Breast epithelium (tissue), 4 donors: Measurements from ENCODE around the gene GREM1. TPM values are rescaled to one million over a fixed set of nuclear protein-coding genes. Genes with fewer than 3 reads are reported as not detected.

ENCODE experiments used
- DNase-seq, 2 donors: peaks; one replicate each; pipeline ENCODE4 v3.0.0-alpha.2; 2019; ENCODE audit warnings: low spot score in 2 of 2
- H3K27ac ChIP-seq, 2 donors: fragments of 200-600 bp; sonication (generic) in 1 of 2; one replicate each; pipeline ENCODE4 v1.5.1; 2016 to 2019; ENCODE audit warnings: mild to moderate bottlenecking in 1 of 2
- H3K27me3 ChIP-seq, 2 donors: fragments of 200-600 bp; sonication (generic) in 1 of 2; one replicate each; pipeline versions ENCODE4 v1.5.1 to v1.6.0; 2017 to 2019; ENCODE audit warnings: control low read depth in 1 of 2, mild to moderate bottlenecking in 1 of 2
- H3K36me3 ChIP-seq: fragments of 200-600 bp; one replicate; pipeline ENCODE4 v1.5.1; 2019
- H3K4me1 ChIP-seq, 2 donors: fragments of 200-600 bp; sonication (generic); one replicate each; pipeline ENCODE4 v1.5.1; 2016 to 2019; ENCODE audit warnings: control low read depth in 1 of 2
- H3K4me3 ChIP-seq, 3 donors: fragments of 200-600 bp; sonication (generic); 1 replicate in 2 of 3; 2 replicates in 1 of 3; pipeline ENCODE4 v1.5.1; 2016 to 2019; ENCODE audit warnings: mild to moderate bottlenecking in 3 of 3, moderate library complexity in 2 of 3
- H3K9me3 ChIP-seq, 2 donors: fragments of 200-600 bp; sonication (generic) in 1 of 2; one replicate each; pipeline ENCODE4 v1.5.1; 2016 to 2019; ENCODE audit warnings: control low read depth in 1 of 2
- CTCF ChIP-seq, 3 donors: fragments of 450-650 bp; IDR thresholded peaks; one replicate each; pipeline ENCODE4 v1.5.1; 2016 to 2017; ENCODE audit warnings: antibody characterized with exemption in 3 of 3, mild to moderate bottlenecking in 3 of 3, moderate library complexity in 3 of 3
- POLR2A ChIP-seq: fragments of 450-650 bp; IDR thresholded peaks from one replicate; pipeline ENCODE4 v1.6.1; 2016; ENCODE audit warnings: antibody characterized with exemption, mild to moderate bottlenecking, moderate library complexity
- POLR2AphosphoS5 ChIP-seq, 3 donors: sonication (generic); formaldehyde crosslinking; IDR thresholded peaks; one replicate each; pipeline ENCODE4 v1.6.1; 2017; ENCODE audit warnings: antibody characterized with exemption in 3 of 3
- intact Hi-C: fragments of 100-400 bp; cut with DNase I; formaldehyde crosslinking; loops from one replicate; pipeline ENCODE4 v1.15.1; 2023; ENCODE audit warnings: low total_unique reads
- total RNA-seq, 3 donors: library from RNA; depleted of rRNA; stranded (reverse); fragments of >200 nt; gene quantifications; one replicate each; pipeline ENCODE4 v1.1.0, GENCODE V29; 2016

Gene GREM1
- total RNA-seq, 3 donors from 2014 or later = 1.4 to 21.3 (median 2.5) TPM

- H3K27me3 ChIP-seq = no peaks in the 10 kb centered on the region
- H3K9me3 ChIP-seq = no peaks in the 10 kb centered on the region
- H3K4me3 ChIP-seq = no peak overlapping the region
- DNase-seq = no peak
- TF ChIP-seq CTCF (IDR thresholded peaks at IDR 0.05) = no peak
- TF ChIP-seq POLR2AphosphoS5 (IDR thresholded peaks at IDR 0.05) = no peak
- TF ChIP-seq POLR2A = no peak
- intact Hi-C loops = no loop called here
- H3K36me3 ChIP-seq = no peaks in the 10 kb centered on the region
- H3K27ac ChIP-seq = no peak overlapping the region
- H3K4me1 ChIP-seq = no peaks in the 10 kb centered on the region
These were observed 39.6 kb downstream of the GREM1 start for GRCh38 chr15:32757426-32757825.

- DNase-seq = no peak
- Histone ChIP-seq H3K36me3 (no peaks in the 10 kb centered on the region), H3K4me1 (no peaks in the 10 kb centered on the region), H3K9me3 (no peaks in the 10 kb centered on the region), H3K27ac (no peak overlapping the region), H3K27me3 (no peaks in the 10 kb centered on the region), H3K4me3 (no peak overlapping the region)
- TF ChIP-seq POLR2A (no peak), POLR2AphosphoS5 (IDR thresholded peaks at IDR 0.05) (no peak), CTCF (IDR thresholded peaks at IDR 0.05) (no peak)
- intact Hi-C loops = no loop called here
These were observed 45.5 kb downstream of the GREM1 start for GRCh38 chr15:32763295-32763694.

- Histone ChIP-seq H3K9me3 (no peaks in the 10 kb centered on the region), H3K27ac (no peak overlapping the region), H3K36me3 (no peaks in the 10 kb centered on the region), H3K27me3 (no peaks in the 10 kb centered on the region), H3K4me1 (no peaks in the 10 kb centered on the region), H3K4me3 (no peak overlapping the region)
- no peak for DNase-seq
- intact Hi-C loops = no loop called here
- no peak for TF ChIP-seq CTCF (IDR thresholded peaks at IDR 0.05)
- no peak for TF ChIP-seq POLR2A
- no peak for TF ChIP-seq POLR2AphosphoS5 (IDR thresholded peaks at IDR 0.05)
These were observed 47.4 kb downstream of the GREM1 start for GRCh38 chr15:32765236-32765635.

GRCh38 chr15:32766101-32766500 is 48.3 kb downstream of the GREM1 start:
- Histone ChIP-seq H3K27ac (no peak overlapping the region), H3K36me3 (no peaks in the 10 kb centered on the region), H3K27me3 (no peaks in the 10 kb centered on the region), H3K9me3 (no peaks in the 10 kb centered on the region), H3K4me3 (no peak overlapping the region), H3K4me1 (no peaks in the 10 kb centered on the region)
- DNase-seq = no peak
- intact Hi-C loops = no loop called here
- TF ChIP-seq POLR2A (no peak), POLR2AphosphoS5 (IDR thresholded peaks at IDR 0.05) (no peak), CTCF (IDR thresholded peaks at IDR 0.05) (no peak)

- no peak overlapping the region for H3K4me3 ChIP-seq
- TF ChIP-seq POLR2AphosphoS5 (IDR thresholded peaks at IDR 0.05) = no peak
- no peak for TF ChIP-seq CTCF (IDR thresholded peaks at IDR 0.05)
- TF ChIP-seq POLR2A = no peak
- DNase-seq = no peak
- H3K27ac ChIP-seq = no peak overlapping the region
- H3K36me3 ChIP-seq = no peaks in the 10 kb centered on the region
- no peaks in the 10 kb centered on the region for H3K4me1 ChIP-seq
- no peaks in the 10 kb centered on the region for H3K27me3 ChIP-seq
- no peaks in the 10 kb centered on the region for H3K9me3 ChIP-seq
- intact Hi-C loops = no loop called here
These were observed 49.4 kb downstream of the GREM1 start for GRCh38 chr15:32767236-32767635.
